ENCODE results near the gene SCYL3. TPM values are rescaled to one million over a fixed set of nuclear protein-coding genes. Genes with fewer than 3 reads are reported as not detected.

The SCYL3 gene
- total RNA-seq, 1 experiment from 2014 or later: 9.4 TPM

- no peak overlapping the region for H3K9ac ChIP-seq (ENCODE audit: low read length)
- no peaks in the 10 kb centered on the region for H3K9me3 ChIP-seq (ENCODE audit: low read length)
- no peak overlapping the region for H3K27ac ChIP-seq (ENCODE audit: low read length)
- H3K4me3 ChIP-seq (ENCODE audit: low read length): no peak overlapping the region
- no peaks in the 10 kb centered on the region for H4K20me1 ChIP-seq (ENCODE audit: insufficient read depth, low read depth, low read length)
- no peaks in the 10 kb centered on the region for H3K27me3 ChIP-seq (ENCODE audit: low read length)
- H3K4me2 ChIP-seq (ENCODE audit: low read depth, low read length, poor library complexity, severe bottlenecking): no peak overlapping the region
- H3K4me1 ChIP-seq (ENCODE audit: low read length): no peaks in the 10 kb centered on the region
- H3K9me2 ChIP-seq (replicated peaks; ENCODE audit: insufficient read depth, low read length): no peaks in the 10 kb centered on the region
- no peaks in the 10 kb centered on the region for H3K36me3 ChIP-seq (ENCODE audit: insufficient read depth, low read length)
- H3K79me2 ChIP-seq (ENCODE audit: low read length): no peaks in the 10 kb centered on the region
- DNase-seq: no peak
- no peak overlapping the region for H2AFZ ChIP-seq (ENCODE audit: low read length)
Measured at GRCh38 chr1:169909499-169909898, 15.8 kb upstream of the SCYL3 start.

GRCh38 chr1:169906938-169907337 is 13.2 kb upstream of the SCYL3 start:
- Histone ChIP-seq H3K27me3 (ENCODE audit: low read length) (no peaks in the 10 kb centered on the region), H3K4me3 (ENCODE audit: low read length) (no peak overlapping the region), H3K4me1 (ENCODE audit: low read length) (peaks cover 9% of the 10 kb centered on the region), H4K20me1 (ENCODE audit: insufficient read depth, low read depth, low read length) (no peaks in the 10 kb centered on the region), H3K4me2 (ENCODE audit: low read depth, low read length, poor library complexity, severe bottlenecking) (no peak overlapping the region), H3K36me3 (ENCODE audit: insufficient read depth, low read length) (no peaks in the 10 kb centered on the region), H3K9ac (ENCODE audit: low read length) (no peak overlapping the region), H3K9me2 (replicated peaks; ENCODE audit: insufficient read depth, low read length) (no peaks in the 10 kb centered on the region), H3K27ac (ENCODE audit: low read length) (no peak overlapping the region), H2AFZ (ENCODE audit: low read length) (no peak overlapping the region), H3K79me2 (ENCODE audit: low read length) (no peaks in the 10 kb centered on the region), H3K9me3 (ENCODE audit: low read length) (no peaks in the 10 kb centered on the region)
- DNase-seq: no peak

- Histone ChIP-seq H2AFZ (ENCODE audit: low read length) (no peak overlapping the region), H3K9me3 (ENCODE audit: low read length) (no peaks in the 10 kb centered on the region), H3K4me1 (ENCODE audit: low read length) (peaks cover 9% of the 10 kb centered on the region), H3K27me3 (ENCODE audit: low read length) (no peaks in the 10 kb centered on the region), H3K9me2 (replicated peaks; ENCODE audit: insufficient read depth, low read length) (no peaks in the 10 kb centered on the region), H3K4me2 (ENCODE audit: low read depth, low read length, poor library complexity, severe bottlenecking) (no peak overlapping the region), H3K27ac (ENCODE audit: low read length) (no peak overlapping the region), H3K9ac (ENCODE audit: low read length) (no peak overlapping the region), H3K4me3 (ENCODE audit: low read length) (no peak overlapping the region), H3K79me2 (ENCODE audit: low read length) (no peaks in the 10 kb centered on the region), H4K20me1 (ENCODE audit: insufficient read depth, low read depth, low read length) (no peaks in the 10 kb centered on the region), H3K36me3 (ENCODE audit: insufficient read depth, low read length) (no peaks in the 10 kb centered on the region)
- no peak for DNase-seq
Measured at GRCh38 chr1:169904834-169905233, 11.1 kb upstream of the SCYL3 start.

- no peak overlapping the region for H3K4me3 ChIP-seq (ENCODE audit: low read length)
- DNase-seq: no peak
Measured at GRCh38 chr1:169902751-169903150, 9.1 kb upstream of the SCYL3 start.

GRCh38 chr1:169901115-169901514 is 7.4 kb upstream of the SCYL3 start:
- H3K79me2 ChIP-seq (ENCODE audit: low read length): no peaks in the 10 kb centered on the region
- no peaks in the 10 kb centered on the region for H4K20me1 ChIP-seq (ENCODE audit: insufficient read depth, low read depth, low read length)
- H3K4me2 ChIP-seq (ENCODE audit: low read depth, low read length, poor library complexity, severe bottlenecking): no peak overlapping the region
- DNase-seq: no peak
- peaks cover 9% of the 10 kb centered on the region for H3K4me1 ChIP-seq (ENCODE audit: low read length)
- no peak overlapping the region for H3K9ac ChIP-seq (ENCODE audit: low read length)
- no peaks in the 10 kb centered on the region for H3K9me2 ChIP-seq (replicated peaks; ENCODE audit: insufficient read depth, low read length)
- H3K36me3 ChIP-seq (ENCODE audit: insufficient read depth, low read length): no peaks in the 10 kb centered on the region
- no peak overlapping the region for H2AFZ ChIP-seq (ENCODE audit: low read length)
- no peaks in the 10 kb centered on the region for H3K27me3 ChIP-seq (ENCODE audit: low read length)
- no peak overlapping the region for H3K27ac ChIP-seq (ENCODE audit: low read length)
- H3K4me3 ChIP-seq (ENCODE audit: low read length): no peak overlapping the region
- H3K9me3 ChIP-seq (ENCODE audit: low read length): no peaks in the 10 kb centered on the region

More at GRCh38 chr1:169902751-169903150, 9.1 kb upstream of the SCYL3 start:
- no peak overlapping the region for H3K9ac ChIP-seq (ENCODE audit: low read length)
- H3K27ac ChIP-seq (ENCODE audit: low read length): no peak overlapping the region
- H4K20me1 ChIP-seq (ENCODE audit: insufficient read depth, low read depth, low read length): no peaks in the 10 kb centered on the region
- no peaks in the 10 kb centered on the region for H3K9me3 ChIP-seq (ENCODE audit: low read length)
- no peaks in the 10 kb centered on the region for H3K36me3 ChIP-seq (ENCODE audit: insufficient read depth, low read length)
- H3K4me2 ChIP-seq (ENCODE audit: low read depth, low read length, poor library complexity, severe bottlenecking): peak overlapping the region; percentile 7
- no peaks in the 10 kb centered on the region for H3K79me2 ChIP-seq (ENCODE audit: low read length)
- 0 out of 2 replicates have a peak overlapping the region, but pooled peaks have one; percentile 37 for H2AFZ ChIP-seq (ENCODE audit: low read length)
- no peaks in the 10 kb centered on the region for H3K27me3 ChIP-seq (ENCODE audit: low read length)
- no peaks in the 10 kb centered on the region for H3K9me2 ChIP-seq (replicated peaks; ENCODE audit: insufficient read depth, low read length)
- peaks cover 9% of the 10 kb centered on the region for H3K4me1 ChIP-seq (ENCODE audit: low read length)

- Histone ChIP-seq H2AFZ (ENCODE audit: low read length) (no peak overlapping the region), H3K4me1 (ENCODE audit: low read length) (peaks cover 9% of the 10 kb centered on the region)
- no peak for DNase-seq
Measured at GRCh38 chr1:169900571-169900970, 6.9 kb upstream of the SCYL3 start.

GRCh38 chr1:169899519-169900217 is 6.0 kb upstream of the SCYL3 start:
- Histone ChIP-seq H3K9me3 (ENCODE audit: low read length) (no peaks in the 10 kb centered on the region), H3K4me2 (ENCODE audit: low read depth, low read length, poor library complexity, severe bottlenecking) (no peak overlapping the region), H3K4me1 (ENCODE audit: low read length) (peaks cover 12% of the 10 kb centered on the region), H2AFZ (ENCODE audit: low read length) (no peak overlapping the region), H3K27ac (ENCODE audit: low read length) (no peak overlapping the region), H3K36me3 (ENCODE audit: insufficient read depth, low read length) (no peaks in the 10 kb centered on the region), H3K9ac (ENCODE audit: low read length) (no peak overlapping the region), H3K9me2 (replicated peaks; ENCODE audit: insufficient read depth, low read length) (no peaks in the 10 kb centered on the region; the same call in 1 of the 2 replicates), H3K27me3 (ENCODE audit: low read length) (no peaks in the 10 kb centered on the region), H3K79me2 (ENCODE audit: low read length) (no peaks in the 10 kb centered on the region), H3K4me3 (ENCODE audit: low read length) (no peak overlapping the region), H4K20me1 (ENCODE audit: insufficient read depth, low read depth, low read length) (no peaks in the 10 kb centered on the region)
- DNase-seq: no peak

More at GRCh38 chr1:169900571-169900970, 6.9 kb upstream of the SCYL3 start:
- Histone ChIP-seq H3K9ac (ENCODE audit: low read length) (no peak overlapping the region), H3K9me3 (ENCODE audit: low read length) (no peaks in the 10 kb centered on the region), H3K27ac (ENCODE audit: low read length) (no peak overlapping the region), H4K20me1 (ENCODE audit: insufficient read depth, low read depth, low read length) (no peaks in the 10 kb centered on the region), H3K36me3 (ENCODE audit: insufficient read depth, low read length) (no peaks in the 10 kb centered on the region), H3K4me2 (ENCODE audit: low read depth, low read length, poor library complexity, severe bottlenecking) (no peak overlapping the region), H3K4me3 (ENCODE audit: low read length) (no peak overlapping the region), H3K9me2 (replicated peaks; ENCODE audit: insufficient read depth, low read length) (no peaks in the 10 kb centered on the region), H3K79me2 (ENCODE audit: low read length) (no peaks in the 10 kb centered on the region), H3K27me3 (ENCODE audit: low read length) (no peaks in the 10 kb centered on the region)

GRCh38 chr1:169896013-169896412 is 2.3 kb upstream of the SCYL3 start:
- Histone ChIP-seq H3K9ac (ENCODE audit: low read length) (no peak overlapping the region), H3K79me2 (ENCODE audit: low read length) (peaks cover 23% of the 10 kb centered on the region), H4K20me1 (ENCODE audit: insufficient read depth, low read depth, low read length) (no peaks in the 10 kb centered on the region), H3K4me3 (ENCODE audit: low read length) (no peak overlapping the region), H3K4me2 (ENCODE audit: low read depth, low read length, poor library complexity, severe bottlenecking) (no peak overlapping the region), H3K27ac (ENCODE audit: low read length) (no peak overlapping the region), H3K9me3 (ENCODE audit: low read length) (no peaks in the 10 kb centered on the region), H3K36me3 (ENCODE audit: insufficient read depth, low read length) (no peaks in the 10 kb centered on the region), H3K4me1 (ENCODE audit: low read length) (peaks cover 23% of the 10 kb centered on the region), H3K9me2 (replicated peaks; ENCODE audit: insufficient read depth, low read length) (no peaks in the 10 kb centered on the region; the same call in 1 of the 2 replicates), H3K27me3 (ENCODE audit: low read length) (no peaks in the 10 kb centered on the region), H2AFZ (ENCODE audit: low read length) (no peak overlapping the region)
- DNase-seq: no peak
